GM18868 (cell line): ENCODE data around the gene NR6A1.

Experiments used
- ATAC-seq: cut with Tn5 transposase; IDR thresholded peaks from one replicate; pipeline ENCODE4 v1.9.1; 2021; ENCODE audit warnings: mild to moderate bottlenecking, moderate library complexity; ENCODE audit not compliant: unreplicated experiment

Gene NR6A1

GRCh38 chr9:124663046-124663961 lies 107.8 kb downstream of the NR6A1 start:
- ATAC-seq, result no peak

GRCh38 chr9:124662561-124662960 lies 108.5 kb downstream of the NR6A1 start:
- no peak for ATAC-seq

GRCh38 chr9:124661271-124661670 lies 109.8 kb downstream of the NR6A1 start:
- ATAC-seq, result no peak

- ATAC-seq, result no peak
Observed at GRCh38 chr9:124660341-124660801, 110.7 kb downstream of the NR6A1 start.

GRCh38 chr9:124659099-124659659 lies 111.9 kb downstream of the NR6A1 start:
- ATAC-seq, result peak; percentile 42

GRCh38 chr9:124658165-124659017 lies 112.7 kb downstream of the NR6A1 start:
- ATAC-seq, result peak; percentile 95

- no peak for ATAC-seq
Observed at GRCh38 chr9:124657516-124657915, 113.6 kb downstream of the NR6A1 start.

GRCh38 chr9:124654431-124654830 lies 116.7 kb downstream of the NR6A1 start:
- ATAC-seq, result no peak

GRCh38 chr9:124652615-124653393 lies 118.3 kb downstream of the NR6A1 start:
- ATAC-seq, result no peak

- ATAC-seq, result no peak
Observed at GRCh38 chr9:124652203-124652602, 118.9 kb downstream of the NR6A1 start.

GRCh38 chr9:124645274-124645673 lies 125.8 kb downstream of the NR6A1 start:
- no peak for ATAC-seq

- ATAC-seq, result no peak
Observed at GRCh38 chr9:124639637-124640036, 131.5 kb downstream of the NR6A1 start.

- no peak for ATAC-seq
Observed at GRCh38 chr9:124635285-124635684, 135.8 kb downstream of the NR6A1 start.

- no peak for ATAC-seq
Observed at GRCh38 chr9:124632077-124632621, 139.0 kb downstream of the NR6A1 start.

GRCh38 chr9:124631326-124631725 lies 139.8 kb downstream of the NR6A1 start:
- ATAC-seq, result no peak

- ATAC-seq, result no peak
Observed at GRCh38 chr9:124629600-124629999, 141.5 kb downstream of the NR6A1 start.

GRCh38 chr9:124628741-124629140 lies 142.4 kb downstream of the NR6A1 start:
- no peak for ATAC-seq

- no peak for ATAC-seq
Observed at GRCh38 chr9:124626276-124626675, 144.8 kb downstream of the NR6A1 start.

- ATAC-seq, result peak; percentile 41
Observed at GRCh38 chr9:124625087-124625486, 146.0 kb downstream of the NR6A1 start.

- no peak for ATAC-seq
Observed at GRCh38 chr9:124624735-124624992, 146.4 kb downstream of the NR6A1 start.
